ENCODE measurements around the gene PIK3R2.
A peak's percentile ranks its signal among the peaks of the same experiment; 100 is the strongest.

Gene PIK3R2

GRCh38 chr19:18202778-18203407 is 49.9 kb downstream of the PIK3R2 start:
- peak; percentile 47; the same call in 1 of the 2 replicates for TF ChIP-seq CTCF (conservative IDR thresholded peaks at IDR 0.05)
- peak overlapping the region; percentile 89 for H3K27ac ChIP-seq

GRCh38 chr19:18203408-18203862 is 50.5 kb downstream of the PIK3R2 start:
- no peak for TF ChIP-seq CTCF (conservative IDR thresholded peaks at IDR 0.05)
- peak overlapping the region; percentile 89 for H3K27ac ChIP-seq

GRCh38 chr19:18203863-18204393 is 51.0 kb downstream of the PIK3R2 start, which contains the start of gene RAB3A:
TSS of gene RAB3A (minus strand) at chr19:18204042. CDS start at chr19:18202740, 1,302 bp downstream.
- no peak for TF ChIP-seq CTCF (conservative IDR thresholded peaks at IDR 0.05)
- H3K27ac ChIP-seq, result peak within 1 kb of the TSS; percentile 89

GRCh38 chr19:18204394-18205199 is 51.6 kb downstream of the PIK3R2 start:
- no peak for TF ChIP-seq CTCF (conservative IDR thresholded peaks at IDR 0.05)
- H3K27ac ChIP-seq, result peak overlapping the region; percentile 89

- peak overlapping the region; percentile 89 for H3K27ac ChIP-seq
- no peak for TF ChIP-seq CTCF (conservative IDR thresholded peaks at IDR 0.05)
These were observed 52.4 kb downstream of the PIK3R2 start for GRCh38 chr19:18205200-18205892.

- no peak overlapping the region for H3K27ac ChIP-seq
- TF ChIP-seq CTCF (conservative IDR thresholded peaks at IDR 0.05), result no peak
These were observed 53.1 kb downstream of the PIK3R2 start for GRCh38 chr19:18206018-18206417.

Data from VCaP (cell line).